ENCODE measurements around the gene CMIP. TPM values are rescaled to one million over a fixed set of nuclear protein-coding genes. Genes with fewer than 3 reads are reported as not detected.

CMIP gene
- total RNA-seq, 3 donors from 2014 or later, result 73.3 to 127 (median 79.8) TPM

GRCh38 chr16:81498351-81498750 is 53.7 kb downstream of the CMIP start:
- no peaks in the 10 kb centered on the region for H3K9me3 ChIP-seq
- H3K36me3 ChIP-seq (ENCODE audit: low read depth), result no peaks in the 10 kb centered on the region
- no peak overlapping the region for H3K4me3 ChIP-seq
- TF ChIP-seq, protein P1, sequence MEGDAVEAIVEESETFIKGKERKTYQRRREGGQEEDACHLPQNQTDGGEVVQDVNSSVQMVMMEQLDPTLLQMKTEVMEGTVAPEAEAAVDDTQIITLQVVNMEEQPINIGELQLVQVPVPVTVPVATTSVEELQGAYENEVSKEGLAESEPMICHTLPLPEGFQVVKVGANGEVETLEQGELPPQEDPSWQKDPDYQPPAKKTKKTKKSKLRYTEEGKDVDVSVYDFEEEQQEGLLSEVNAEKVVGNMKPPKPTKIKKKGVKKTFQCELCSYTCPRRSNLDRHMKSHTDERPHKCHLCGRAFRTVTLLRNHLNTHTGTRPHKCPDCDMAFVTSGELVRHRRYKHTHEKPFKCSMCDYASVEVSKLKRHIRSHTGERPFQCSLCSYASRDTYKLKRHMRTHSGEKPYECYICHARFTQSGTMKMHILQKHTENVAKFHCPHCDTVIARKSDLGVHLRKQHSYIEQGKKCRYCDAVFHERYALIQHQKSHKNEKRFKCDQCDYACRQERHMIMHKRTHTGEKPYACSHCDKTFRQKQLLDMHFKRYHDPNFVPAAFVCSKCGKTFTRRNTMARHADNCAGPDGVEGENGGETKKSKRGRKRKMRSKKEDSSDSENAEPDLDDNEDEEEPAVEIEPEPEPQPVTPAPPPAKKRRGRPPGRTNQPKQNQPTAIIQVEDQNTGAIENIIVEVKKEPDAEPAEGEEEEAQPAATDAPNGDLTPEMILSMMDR (IDR thresholded peaks at IDR 0.05), result no peak
- DNase-seq (peak in 1 of 3 donors; percentile 31), ATAC-seq (no peak)
- peaks cover 8% of the 10 kb centered on the region for H3K4me1 ChIP-seq (ENCODE audit: low read depth)
- intact Hi-C loops (cut with DNase I, micrococcal nuclease), result no loop called here

- intact Hi-C loops (cut with DNase I, micrococcal nuclease), result no loop called here
- no peaks in the 10 kb centered on the region for H3K9me3 ChIP-seq
- ATAC-seq (no peak), DNase-seq (peak in 2 of 3 donors; percentile 22 to 40)
- peaks cover 10% of the 10 kb centered on the region for H3K4me1 ChIP-seq (ENCODE audit: low read depth)
- no peaks in the 10 kb centered on the region for H3K36me3 ChIP-seq (ENCODE audit: low read depth)
- H3K4me3 ChIP-seq, result no peak overlapping the region
- TF ChIP-seq, protein P1 (IDR thresholded peaks at IDR 0.05), result no peak
Measured at GRCh38 chr16:81499576-81500380, 55.2 kb downstream of the CMIP start.

GRCh38 chr16:81500833-81501521 is 56.4 kb downstream of the CMIP start:
- Histone ChIP-seq H3K36me3 (ENCODE audit: low read depth) (no peaks in the 10 kb centered on the region), H3K4me1 (ENCODE audit: low read depth) (peaks cover 10% of the 10 kb centered on the region), H3K9me3 (no peaks in the 10 kb centered on the region), H3K4me3 (no peak overlapping the region)
- peak in 1 of 3 donors; percentile 54 for DNase-seq
- intact Hi-C loops (cut with DNase I, micrococcal nuclease), result no loop called here
- peak; percentile 12 for ATAC-seq
- TF ChIP-seq, protein P1 (IDR thresholded peaks at IDR 0.05), result no peak

DNA sequence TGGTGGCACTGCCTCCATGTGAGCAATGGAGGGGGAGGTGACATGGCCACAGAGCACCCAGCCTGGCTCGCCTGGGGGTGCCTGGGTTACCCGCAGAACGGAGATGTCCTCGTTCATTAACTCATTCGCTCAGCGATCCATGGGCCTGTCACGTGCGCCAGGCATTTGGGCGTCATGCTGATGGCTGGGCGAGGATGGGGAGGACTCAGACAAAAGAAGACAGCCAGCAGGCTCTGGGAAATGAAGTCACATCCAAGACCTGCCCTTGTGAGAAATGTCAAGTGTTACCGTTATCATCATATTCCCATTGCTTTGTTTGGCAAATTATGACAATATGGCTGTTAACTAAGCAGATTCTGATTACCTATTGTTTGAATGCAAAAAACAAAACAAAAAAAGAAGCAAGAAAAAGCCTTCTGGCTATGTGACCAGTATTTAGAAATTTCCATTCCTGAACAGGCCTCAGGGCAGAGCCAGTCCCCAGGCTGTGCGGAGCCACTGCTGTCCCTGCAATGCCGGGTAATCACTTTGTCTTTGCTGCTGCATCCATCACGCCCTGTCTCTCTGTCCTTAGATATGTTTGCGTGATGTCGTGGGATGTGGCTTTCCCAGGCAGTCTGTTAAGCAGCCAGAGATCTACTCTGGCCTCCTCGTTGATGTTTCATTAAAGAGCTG is 57.9 kb downstream of the CMIP start:
- TF ChIP-seq, protein P1 (IDR thresholded peaks at IDR 0.05), result no peak

GRCh38 chr16:81505011-81505661 is 60.5 kb downstream of the CMIP start:
- TF ChIP-seq, protein P1 (IDR thresholded peaks at IDR 0.05), result no peak
- Histone ChIP-seq H3K36me3 (ENCODE audit: low read depth) (no peaks in the 10 kb centered on the region), H3K4me3 (no peak overlapping the region), H3K4me1 (ENCODE audit: low read depth) (peaks cover 3% of the 10 kb centered on the region), H3K9me3 (no peaks in the 10 kb centered on the region)
- ATAC-seq (peak; percentile 73), DNase-seq (peak in 1 of 3 donors; percentile 71)
- intact Hi-C loops (cut with DNase I, micrococcal nuclease), result no loop called here

More for the DNA sequence above, 57.9 kb downstream of the CMIP start:
- DNase-seq (peak in 1 of 3 donors; percentile 40), ATAC-seq (no peak)
- Histone ChIP-seq H3K9me3 (no peaks in the 10 kb centered on the region), H3K4me3 (no peak overlapping the region), H3K4me1 (ENCODE audit: low read depth) (peaks cover 3% of the 10 kb centered on the region), H3K36me3 (ENCODE audit: low read depth) (no peaks in the 10 kb centered on the region)
- intact Hi-C loops (cut with DNase I, micrococcal nuclease), result no loop called here

All from mucosa of descending colon (tissue), 3 donors.